HG02759 (cell line): ENCODE results near the gene FOXD4L1.
"Not testable (repeated sequence)": the region's sequence is repeated elsewhere in the genome, so short reads cannot be mapped to it uniquely, and the experiment has no call there.

ENCODE experiments used
- ATAC-seq: cut with Tn5 transposase; IDR thresholded peaks from one replicate; pipeline ENCODE4 v1.9.1; 2021; ENCODE audit warnings: mild to moderate bottlenecking, moderate library complexity; ENCODE audit not compliant: unreplicated experiment

The FOXD4L1 gene

GRCh38 chr2:113521492-113521891 is 23.0 kb downstream of the FOXD4L1 start:
- not testable (repeated sequence) for ATAC-seq

GRCh38 chr2:113524986-113525385 is 26.5 kb downstream of the FOXD4L1 start:
- ATAC-seq: not testable (repeated sequence)

GRCh38 chr2:113527350-113528045 is 29.0 kb downstream of the FOXD4L1 start:
- peak; percentile 92 for ATAC-seq

- ATAC-seq: not testable (repeated sequence)
Observed at GRCh38 chr2:113528126-113528525, 29.7 kb downstream of the FOXD4L1 start.

- not testable (repeated sequence) for ATAC-seq
Observed at GRCh38 chr2:113528904-113529303, 30.4 kb downstream of the FOXD4L1 start.

- ATAC-seq: not testable (repeated sequence)
Observed at GRCh38 chr2:113532991-113533390, 34.5 kb downstream of the FOXD4L1 start.

- not testable (repeated sequence) for ATAC-seq
Observed at GRCh38 chr2:113536573-113536972, 38.1 kb downstream of the FOXD4L1 start.

- ATAC-seq: not testable (repeated sequence)
Observed at GRCh38 chr2:113540834-113541203, 42.4 kb downstream of the FOXD4L1 start.

GRCh38 chr2:113541204-113541975 is 42.9 kb downstream of the FOXD4L1 start:
- ATAC-seq: not testable (repeated sequence)

- not testable (repeated sequence) for ATAC-seq
Observed at GRCh38 chr2:113541976-113542485, 43.6 kb downstream of the FOXD4L1 start.

GRCh38 chr2:113542529-113542928 is 44.1 kb downstream of the FOXD4L1 start:
- not testable (repeated sequence) for ATAC-seq
